B cell (primary cell): ENCODE data around the gene DENND2A.

Source experiments
- EZH2 ChIP-seq: IDR thresholded peaks from 2 replicates; pipeline ENCODE4 v1.6.1; 2012; ENCODE audit warnings: borderline replicate concordance, low read depth, mild to moderate bottlenecking, moderate library complexity, low read length; ENCODE audit not compliant: insufficient read depth, poor library complexity, severe bottlenecking
- TF ChIP-seq, protein P1 (sequence below): fragments of 200-600 bp; IDR thresholded peaks from one replicate; pipeline ENCODE4 v1.8.0; 2022; ENCODE audit warnings: antibody characterized with exemption, mild to moderate bottlenecking

DNA sequence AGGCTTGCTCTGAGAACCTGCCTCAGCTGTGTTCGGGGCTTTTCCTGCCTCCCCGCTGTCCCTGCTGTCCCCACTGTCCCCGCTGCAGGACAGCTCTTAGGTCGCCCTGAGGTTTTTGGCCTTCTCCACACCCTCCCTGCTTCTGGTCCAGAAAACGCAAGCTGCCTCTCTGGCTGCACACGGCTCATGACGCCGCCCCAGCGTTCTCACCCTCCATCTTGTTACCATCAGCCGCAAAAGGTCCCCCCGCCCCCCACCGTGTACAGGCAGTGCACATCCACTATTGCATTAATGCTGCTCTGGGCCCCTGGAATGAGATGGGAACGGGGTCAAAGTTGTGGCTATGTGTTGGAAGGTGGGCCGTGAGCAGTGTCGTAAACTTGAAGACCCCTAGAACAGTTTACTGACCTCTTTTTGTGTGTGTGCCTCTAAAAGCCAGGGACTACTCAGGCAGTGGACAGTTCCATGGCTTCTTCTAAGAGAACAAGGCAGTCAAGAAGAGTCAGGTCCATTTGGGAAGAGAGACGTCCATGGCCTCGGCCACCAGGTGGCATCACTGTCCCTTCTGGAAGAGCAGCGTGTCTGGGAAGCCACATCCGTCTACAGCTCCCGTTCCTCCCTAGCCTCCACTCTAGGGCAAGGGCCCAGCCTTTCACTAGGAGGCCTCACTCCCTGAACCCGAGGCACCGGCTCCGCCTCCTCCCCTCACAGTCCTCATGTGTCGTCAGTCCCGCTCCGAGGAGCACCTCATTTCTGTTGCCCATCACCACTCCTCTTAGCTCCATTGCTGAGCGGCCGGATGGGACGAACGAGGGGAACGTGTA, 122.9 kb downstream of the DENND2A start:
- TF ChIP-seq, protein P1, sequence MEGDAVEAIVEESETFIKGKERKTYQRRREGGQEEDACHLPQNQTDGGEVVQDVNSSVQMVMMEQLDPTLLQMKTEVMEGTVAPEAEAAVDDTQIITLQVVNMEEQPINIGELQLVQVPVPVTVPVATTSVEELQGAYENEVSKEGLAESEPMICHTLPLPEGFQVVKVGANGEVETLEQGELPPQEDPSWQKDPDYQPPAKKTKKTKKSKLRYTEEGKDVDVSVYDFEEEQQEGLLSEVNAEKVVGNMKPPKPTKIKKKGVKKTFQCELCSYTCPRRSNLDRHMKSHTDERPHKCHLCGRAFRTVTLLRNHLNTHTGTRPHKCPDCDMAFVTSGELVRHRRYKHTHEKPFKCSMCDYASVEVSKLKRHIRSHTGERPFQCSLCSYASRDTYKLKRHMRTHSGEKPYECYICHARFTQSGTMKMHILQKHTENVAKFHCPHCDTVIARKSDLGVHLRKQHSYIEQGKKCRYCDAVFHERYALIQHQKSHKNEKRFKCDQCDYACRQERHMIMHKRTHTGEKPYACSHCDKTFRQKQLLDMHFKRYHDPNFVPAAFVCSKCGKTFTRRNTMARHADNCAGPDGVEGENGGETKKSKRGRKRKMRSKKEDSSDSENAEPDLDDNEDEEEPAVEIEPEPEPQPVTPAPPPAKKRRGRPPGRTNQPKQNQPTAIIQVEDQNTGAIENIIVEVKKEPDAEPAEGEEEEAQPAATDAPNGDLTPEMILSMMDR, result peak; percentile 75
- no peak for TF ChIP-seq EZH2
